ENCODE measurements around the gene OSBP2. TPM values are rescaled to one million over a fixed set of nuclear protein-coding genes. Genes with fewer than 3 reads are reported as not detected.

Gene OSBP2
- total RNA-seq, 1 experiment from 2014 or later, result 10.2 TPM

DNA sequence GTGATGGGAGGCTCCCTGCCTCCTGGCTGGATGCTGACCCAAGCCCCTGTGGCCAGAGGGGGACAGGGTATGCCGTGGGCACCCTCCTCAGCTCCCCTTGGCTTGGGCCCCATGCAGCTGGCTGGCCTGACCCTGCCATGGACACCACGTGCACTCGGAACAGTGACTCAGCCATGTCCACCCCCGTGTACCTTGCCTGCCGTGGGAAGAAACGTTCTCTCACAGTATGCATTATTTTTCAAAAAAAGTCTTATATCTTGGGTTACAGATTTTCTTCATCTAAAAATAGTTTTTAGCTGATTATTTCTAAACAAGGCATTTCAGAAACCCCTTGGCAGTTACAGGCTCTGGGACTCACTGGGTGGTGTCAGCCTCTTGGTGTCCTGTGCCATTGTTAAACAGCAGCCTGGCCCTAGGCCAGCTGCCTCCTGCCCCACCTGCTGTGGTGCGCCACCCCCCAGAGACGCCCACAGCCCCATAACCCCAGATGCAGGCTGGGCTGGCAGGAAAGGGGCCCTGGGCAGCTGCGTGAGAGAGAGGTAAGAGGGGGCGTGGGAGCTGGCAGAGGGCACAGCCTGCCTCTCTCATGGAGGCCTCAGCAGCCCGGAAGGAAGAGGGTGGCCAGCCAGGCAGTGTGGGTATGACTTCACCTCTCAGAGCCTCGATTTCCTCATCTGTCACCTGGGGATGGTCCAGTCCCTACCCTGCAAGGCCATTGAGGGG is 174.2 kb downstream of the OSBP2 start:
- no peak for ATAC-seq
- H3K9ac ChIP-seq (ENCODE audit: low read length), result no peak overlapping the region
- no peaks in the 10 kb centered on the region for H3F3A ChIP-seq (ENCODE audit: low read length, unreplicated experiment)
- POLR2A ChIA-PET (ENCODE audit: unreplicated experiment), result no interaction called here
- intact Hi-C loops (cut with micrococcal nuclease), result no loop called here
- no peak overlapping the region for H2AFZ ChIP-seq (ENCODE audit: low read length)
- H3K9me2 ChIP-seq (replicated peaks; ENCODE audit: low read length), result no peaks in the 10 kb centered on the region
- H3K79me2 ChIP-seq (ENCODE audit: low read length), result no peaks in the 10 kb centered on the region
- H3K27me3 ChIP-seq (ENCODE audit: low read length), result no peaks in the 10 kb centered on the region
- no peaks in the 10 kb centered on the region for H4K20me1 ChIP-seq (ENCODE audit: low read length)
- no peaks in the 10 kb centered on the region for H3K9me3 ChIP-seq (ENCODE audit: low read length)
- BruUV-seq (replicated peaks), result no TSS peak
- no peaks in the 10 kb centered on the region for H3K36me3 ChIP-seq (ENCODE audit: low read depth, low read length)
- TF ChIP-seq, protein P1, sequence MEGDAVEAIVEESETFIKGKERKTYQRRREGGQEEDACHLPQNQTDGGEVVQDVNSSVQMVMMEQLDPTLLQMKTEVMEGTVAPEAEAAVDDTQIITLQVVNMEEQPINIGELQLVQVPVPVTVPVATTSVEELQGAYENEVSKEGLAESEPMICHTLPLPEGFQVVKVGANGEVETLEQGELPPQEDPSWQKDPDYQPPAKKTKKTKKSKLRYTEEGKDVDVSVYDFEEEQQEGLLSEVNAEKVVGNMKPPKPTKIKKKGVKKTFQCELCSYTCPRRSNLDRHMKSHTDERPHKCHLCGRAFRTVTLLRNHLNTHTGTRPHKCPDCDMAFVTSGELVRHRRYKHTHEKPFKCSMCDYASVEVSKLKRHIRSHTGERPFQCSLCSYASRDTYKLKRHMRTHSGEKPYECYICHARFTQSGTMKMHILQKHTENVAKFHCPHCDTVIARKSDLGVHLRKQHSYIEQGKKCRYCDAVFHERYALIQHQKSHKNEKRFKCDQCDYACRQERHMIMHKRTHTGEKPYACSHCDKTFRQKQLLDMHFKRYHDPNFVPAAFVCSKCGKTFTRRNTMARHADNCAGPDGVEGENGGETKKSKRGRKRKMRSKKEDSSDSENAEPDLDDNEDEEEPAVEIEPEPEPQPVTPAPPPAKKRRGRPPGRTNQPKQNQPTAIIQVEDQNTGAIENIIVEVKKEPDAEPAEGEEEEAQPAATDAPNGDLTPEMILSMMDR (conservative IDR thresholded peaks at IDR 0.05; ENCODE audit: low read depth, low read length), result no peak
- TF ChIP-seq EZH2 (IDR thresholded peaks at IDR 0.05; ENCODE audit: low read length, unreplicated experiment), result no peak
- TF ChIP-seq EZH2phosphoT487 (IDR thresholded peaks at IDR 0.05; ENCODE audit: borderline replicate concordance, low read length), result no peak
- H3K27ac ChIP-seq (ENCODE audit: low read length), result no peak overlapping the region
- no peaks in the 10 kb centered on the region for H3K4me1 ChIP-seq (ENCODE audit: insufficient read depth, low read length)
- no peak for DNase-seq
- H3K4me2 ChIP-seq (ENCODE audit: low read length), result no peak overlapping the region
- no peak overlapping the region for H3K4me3 ChIP-seq (ENCODE audit: low read length)
- CTCF ChIA-PET, result no interaction called here

GRCh38 chr22:30869667-30870395 is 175.2 kb downstream of the OSBP2 start:
- Histone ChIP-seq H3F3A (ENCODE audit: low read length, unreplicated experiment) (no peaks in the 10 kb centered on the region), H3K36me3 (ENCODE audit: low read depth, low read length) (no peaks in the 10 kb centered on the region), H3K79me2 (ENCODE audit: low read length) (no peaks in the 10 kb centered on the region), H3K9ac (ENCODE audit: low read length) (no peak overlapping the region), H3K4me3 (ENCODE audit: low read length) (no peak overlapping the region), H4K20me1 (ENCODE audit: low read length) (no peaks in the 10 kb centered on the region), H3K9me3 (ENCODE audit: low read length) (no peaks in the 10 kb centered on the region), H2AFZ (ENCODE audit: low read length) (no peak overlapping the region), H3K4me1 (ENCODE audit: insufficient read depth, low read length) (no peaks in the 10 kb centered on the region), H3K27ac (ENCODE audit: low read length) (no peak overlapping the region), H3K4me2 (ENCODE audit: low read length) (no peak overlapping the region), H3K9me2 (replicated peaks; ENCODE audit: low read length) (no peaks in the 10 kb centered on the region), H3K27me3 (ENCODE audit: low read length) (no peaks in the 10 kb centered on the region)
- BruUV-seq (replicated peaks), result no TSS peak
- CTCF ChIA-PET, result no interaction called here
- TF ChIP-seq EZH2phosphoT487 (IDR thresholded peaks at IDR 0.05; ENCODE audit: borderline replicate concordance, low read length) (no peak), EZH2 (IDR thresholded peaks at IDR 0.05; ENCODE audit: low read length, unreplicated experiment) (no peak)
- TF ChIP-seq, protein P1 (conservative IDR thresholded peaks at IDR 0.05; ENCODE audit: low read depth, low read length), result no peak
- intact Hi-C loops (cut with micrococcal nuclease), result no loop called here
- ATAC-seq (no peak), DNase-seq (no peak)
- POLR2A ChIA-PET (ENCODE audit: unreplicated experiment), result no interaction called here

Measured in PC-3 (cell line).